Neural cell (in vitro differentiated cells): ENCODE results near the gene STAT4.

ENCODE experiments used
- EP300 ChIP-seq: fragments of 450-650 bp; conservative IDR thresholded peaks from 2 replicates; pipeline ENCODE4 v1.6.1; 2014; ENCODE audit warnings: antibody characterized with exemption, mild to moderate bottlenecking, moderate library complexity; ENCODE audit not compliant: poor library complexity, severe bottlenecking
- EZH2 ChIP-seq: fragments of 200-600, 300-800 bp; shearing (Covaris generic), sonication (generic); IDR thresholded peaks from 2 replicates; pipeline ENCODE4 v1.6.1; 2014; ENCODE audit warnings: antibody characterized with exemption, low read length, borderline replicate concordance, mild to moderate bottlenecking; ENCODE audit not compliant: insufficient read depth, poor library complexity, severe bottlenecking
- MXI1 ChIP-seq: fragments of 450-650 bp; conservative IDR thresholded peaks from 2 replicates; pipeline ENCODE4 v1.6.1; 2014; ENCODE audit warnings: antibody characterized with exemption, mild to moderate bottlenecking; ENCODE audit not compliant: poor library complexity, severe bottlenecking
- POLR2AphosphoS5 ChIP-seq: IDR thresholded peaks from 2 replicates; pipeline ENCODE4 v1.6.1; 2012
- RAD21 ChIP-seq: fragments of 450-650 bp; conservative IDR thresholded peaks from 2 replicates; pipeline ENCODE4 v1.6.1; 2014; ENCODE audit warnings: antibody characterized with exemption, mild to moderate bottlenecking, moderate library complexity
- REST ChIP-seq: IDR thresholded peaks from 2 replicates; pipeline ENCODE4 v1.6.1; 2012; ENCODE audit warnings: borderline replicate concordance
- SMC3 ChIP-seq: fragments of 450-650 bp; conservative IDR thresholded peaks from 2 replicates; pipeline ENCODE4 v1.6.1; 2014; ENCODE audit warnings: antibody characterized with exemption, mild to moderate bottlenecking, moderate library complexity; ENCODE audit not compliant: poor library complexity
- TAF1 ChIP-seq: IDR thresholded peaks from 2 replicates; pipeline ENCODE4 v1.6.1; 2012; ENCODE audit warnings: low read depth
- TF ChIP-seq, protein P1 (sequence below): fragments of 450-650 bp; IDR thresholded peaks from 2 replicates; pipeline ENCODE4 v1.5.1; 2014; ENCODE audit warnings: antibody characterized with exemption, mild to moderate bottlenecking, moderate library complexity; ENCODE audit not compliant: poor library complexity, severe bottlenecking

DNA sequence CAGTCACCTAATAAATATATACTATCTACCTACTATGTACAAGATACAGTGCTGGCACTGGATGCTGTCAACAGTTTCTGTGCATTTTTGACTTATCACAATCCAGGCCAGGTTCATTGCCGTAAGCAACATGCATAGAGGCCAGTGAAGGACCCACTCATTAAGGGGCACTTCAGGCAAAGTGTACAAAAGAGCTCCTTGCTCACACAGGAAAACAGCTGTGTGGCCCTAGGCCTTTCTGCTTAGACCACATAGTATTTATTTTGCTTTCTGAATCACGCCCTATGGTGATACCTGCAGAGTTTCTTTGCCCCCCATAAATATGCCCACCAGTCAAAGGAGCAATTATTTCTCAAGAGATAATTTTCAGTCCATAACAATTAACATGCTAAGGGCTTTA is 39.6 kb upstream of the STAT4 start:
- TF ChIP-seq REST = no peak
- no peak for TF ChIP-seq RAD21
- TF ChIP-seq POLR2AphosphoS5 = no peak
- TF ChIP-seq, protein P1, sequence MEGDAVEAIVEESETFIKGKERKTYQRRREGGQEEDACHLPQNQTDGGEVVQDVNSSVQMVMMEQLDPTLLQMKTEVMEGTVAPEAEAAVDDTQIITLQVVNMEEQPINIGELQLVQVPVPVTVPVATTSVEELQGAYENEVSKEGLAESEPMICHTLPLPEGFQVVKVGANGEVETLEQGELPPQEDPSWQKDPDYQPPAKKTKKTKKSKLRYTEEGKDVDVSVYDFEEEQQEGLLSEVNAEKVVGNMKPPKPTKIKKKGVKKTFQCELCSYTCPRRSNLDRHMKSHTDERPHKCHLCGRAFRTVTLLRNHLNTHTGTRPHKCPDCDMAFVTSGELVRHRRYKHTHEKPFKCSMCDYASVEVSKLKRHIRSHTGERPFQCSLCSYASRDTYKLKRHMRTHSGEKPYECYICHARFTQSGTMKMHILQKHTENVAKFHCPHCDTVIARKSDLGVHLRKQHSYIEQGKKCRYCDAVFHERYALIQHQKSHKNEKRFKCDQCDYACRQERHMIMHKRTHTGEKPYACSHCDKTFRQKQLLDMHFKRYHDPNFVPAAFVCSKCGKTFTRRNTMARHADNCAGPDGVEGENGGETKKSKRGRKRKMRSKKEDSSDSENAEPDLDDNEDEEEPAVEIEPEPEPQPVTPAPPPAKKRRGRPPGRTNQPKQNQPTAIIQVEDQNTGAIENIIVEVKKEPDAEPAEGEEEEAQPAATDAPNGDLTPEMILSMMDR = no peak
- TF ChIP-seq EP300 = no peak
- no peak for TF ChIP-seq EZH2
- no peak for TF ChIP-seq TAF1
- no peak for TF ChIP-seq SMC3
- TF ChIP-seq MXI1 = no peak
